ENCODE measurements around the gene UBE2C.
"Not testable (repeated sequence)": the region's sequence is repeated elsewhere in the genome, so short reads cannot be mapped to it uniquely, and the experiment has no call there.

Gene UBE2C

DNA sequence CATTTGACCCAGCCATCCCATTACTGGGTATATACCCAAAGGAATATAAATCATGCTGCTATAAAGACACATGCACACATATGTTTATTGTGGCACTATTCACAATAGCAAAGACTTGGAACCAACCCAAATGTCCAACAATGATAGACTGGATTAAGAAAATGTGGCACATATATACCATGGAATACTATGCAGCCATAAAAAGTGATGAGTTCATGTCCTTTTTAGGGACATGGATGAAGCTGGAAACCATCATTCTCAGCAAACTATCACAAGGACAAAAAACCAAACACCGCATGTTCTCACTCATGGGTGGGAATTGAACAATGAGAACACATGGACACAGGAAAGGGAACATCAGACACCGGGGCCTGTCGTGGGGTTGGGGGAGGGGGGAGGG, 14.5 kb upstream of the UBE2C start:
- not testable (repeated sequence) for DNase-seq (ENCODE audit: low read depth)

DNA sequence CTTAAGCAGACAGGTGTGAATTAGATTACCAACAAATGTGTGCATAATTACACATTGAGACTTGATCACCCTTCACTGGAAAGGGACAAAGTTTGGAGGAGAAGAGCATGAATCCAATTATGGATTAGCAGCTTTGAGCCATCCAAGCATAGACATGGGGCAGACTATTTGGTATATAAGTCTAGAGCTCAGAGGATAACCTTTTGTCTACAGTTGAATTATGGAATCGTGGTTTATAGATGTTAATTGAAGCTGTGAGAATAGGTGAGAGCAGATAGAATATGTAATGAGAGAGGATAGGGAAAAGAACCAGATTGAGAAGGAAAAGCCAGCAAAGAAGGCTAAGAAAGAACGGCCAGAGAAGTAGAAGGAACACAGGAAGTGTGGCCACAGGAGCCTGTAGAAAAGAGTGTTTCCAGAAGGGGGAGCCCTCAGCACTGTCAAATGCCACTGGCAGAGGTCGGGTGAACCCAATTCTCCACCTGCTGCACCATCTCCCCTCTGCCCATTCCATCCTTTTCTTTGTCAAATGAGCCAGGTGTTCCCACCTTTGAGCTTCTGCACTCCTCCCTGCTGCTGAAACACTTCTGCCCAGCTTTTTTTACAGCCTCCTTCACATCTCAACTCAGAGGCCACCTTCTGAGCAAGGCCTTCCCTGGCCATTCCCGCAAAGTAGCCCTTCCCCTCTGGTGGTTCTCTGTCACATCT, 13.4 kb upstream of the UBE2C start:
- DNase-seq (ENCODE audit: low read depth), result no peak

GRCh38 chr20:45801851-45802250, 10.6 kb upstream of the UBE2C start:
- no peak for DNase-seq (ENCODE audit: low read depth)

DNA sequence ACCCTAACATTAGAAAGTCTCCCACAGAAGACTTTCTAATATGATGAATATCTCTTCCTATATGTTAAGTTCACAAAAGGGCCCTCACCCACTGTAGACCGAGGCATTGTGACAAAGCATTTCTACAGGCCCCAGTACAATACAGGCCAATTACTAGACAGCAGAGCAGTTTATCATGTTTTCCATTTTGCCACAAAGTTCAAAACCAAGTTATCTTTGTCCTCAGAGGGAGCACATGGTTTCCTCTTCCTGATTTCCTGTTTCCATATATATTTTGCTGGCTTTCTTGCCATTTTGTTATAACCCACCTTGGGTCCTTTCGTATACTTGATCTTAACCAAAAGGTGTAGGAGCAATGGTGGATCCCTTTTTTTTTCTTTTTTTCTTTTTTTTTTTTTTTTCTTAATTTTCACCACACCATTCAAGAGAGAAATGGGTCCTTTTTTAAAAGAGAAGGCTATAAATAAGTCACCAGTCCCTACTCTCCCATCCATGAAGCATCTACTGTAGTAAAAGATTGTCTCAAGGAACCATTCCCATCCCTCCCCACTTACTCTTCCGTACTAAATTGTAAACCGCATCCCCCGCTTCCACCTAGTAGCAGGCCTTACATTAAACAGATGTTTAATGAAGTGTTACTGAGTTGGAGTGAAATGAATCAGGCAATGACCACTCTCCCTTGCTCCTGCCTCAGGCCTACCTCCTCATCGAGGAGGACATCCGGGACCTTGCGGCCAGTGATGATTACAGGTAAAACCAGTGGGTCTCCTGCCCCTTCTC, 2.1 kb upstream of the UBE2C start:
- DNase-seq (ENCODE audit: low read depth), result no peak

DNA sequence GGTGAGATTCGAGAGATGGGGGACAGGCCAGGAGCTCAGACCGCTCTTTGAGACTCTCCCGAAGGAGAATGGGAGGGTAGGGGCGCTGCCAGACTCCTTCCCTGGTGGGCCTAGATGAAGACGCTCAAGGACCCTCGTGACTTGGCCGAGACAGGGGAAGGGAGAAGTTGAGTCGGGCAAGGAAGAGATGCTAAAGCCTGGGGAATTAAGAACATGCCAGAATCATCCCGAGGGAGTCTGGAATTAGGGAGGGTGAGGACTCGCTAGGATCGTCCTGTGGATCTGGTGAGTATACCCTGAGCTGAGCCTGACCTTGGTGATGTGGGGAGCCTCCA, 529 bp downstream of the UBE2C start:
- DNase-seq (ENCODE audit: low read depth), result no peak

GRCh38 chr20:45813489-45813888, 1.0 kb downstream of the UBE2C start:
- no peak for DNase-seq (ENCODE audit: low read depth)

GRCh38 chr20:45814314-45814713, 1.9 kb downstream of the UBE2C start:
- no peak for DNase-seq (ENCODE audit: low read depth)

DNA sequence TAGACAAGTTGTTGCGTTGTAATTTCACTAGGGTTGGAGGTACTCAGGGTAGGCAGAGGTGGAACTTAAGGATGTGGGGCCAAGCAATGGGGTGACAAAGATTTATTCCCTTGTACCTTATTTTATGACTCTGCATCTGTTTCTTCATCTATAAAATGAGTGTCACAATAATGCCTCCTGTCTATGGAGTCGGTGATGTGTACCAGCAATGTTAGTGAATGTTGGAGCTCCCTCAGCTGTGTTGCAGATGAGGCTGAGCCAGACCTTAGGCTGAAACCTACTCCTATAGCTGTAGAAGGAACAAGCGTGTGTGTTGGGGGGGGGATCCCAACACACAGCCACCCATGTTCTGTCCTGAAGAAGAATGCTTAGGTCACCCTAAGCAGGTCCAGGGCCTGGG, 4.5 kb downstream of the UBE2C start:
- DNase-seq (ENCODE audit: low read depth), result no peak

DNA sequence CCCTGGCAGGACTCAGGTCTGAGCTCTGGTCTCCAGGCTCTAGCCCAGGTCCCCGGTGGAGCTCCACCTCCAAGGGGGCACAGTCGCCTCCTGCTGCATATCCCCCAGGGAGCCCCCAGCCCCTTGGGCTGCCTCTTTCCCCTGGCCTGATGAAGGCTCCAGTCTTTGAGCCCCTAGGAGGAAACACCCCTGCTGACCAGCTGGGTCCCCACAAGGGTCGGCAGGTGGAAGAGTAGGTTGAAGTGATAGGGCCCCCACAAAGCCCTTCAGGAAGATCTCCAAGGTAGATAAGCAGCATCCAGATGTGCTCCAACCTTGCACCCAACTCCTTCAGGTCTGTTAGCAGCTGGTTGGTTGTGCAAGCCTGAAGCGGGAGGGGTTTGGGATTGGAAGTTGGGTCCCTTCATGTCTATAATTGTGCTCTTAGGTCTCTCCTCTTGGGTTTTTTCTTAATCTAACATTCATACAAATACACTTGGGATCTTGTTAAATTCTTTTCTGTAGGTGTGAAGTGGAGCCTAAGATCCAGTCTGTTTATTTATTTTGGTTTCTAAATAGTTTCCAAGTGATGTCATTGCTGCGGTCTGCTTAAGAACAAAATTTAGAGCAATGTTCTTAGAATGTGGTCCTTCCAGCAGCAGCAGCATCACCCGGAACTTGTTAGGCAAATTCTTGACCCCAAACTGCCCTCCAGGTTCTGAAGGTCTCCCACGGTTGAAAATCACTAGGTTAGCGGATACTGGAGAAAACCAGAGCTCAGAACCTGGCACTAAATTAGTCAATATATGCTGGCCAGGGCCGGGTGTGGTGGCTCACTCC, 5.1 kb downstream of the UBE2C start:
- DNase-seq (ENCODE audit: low read depth), result no peak

DNA sequence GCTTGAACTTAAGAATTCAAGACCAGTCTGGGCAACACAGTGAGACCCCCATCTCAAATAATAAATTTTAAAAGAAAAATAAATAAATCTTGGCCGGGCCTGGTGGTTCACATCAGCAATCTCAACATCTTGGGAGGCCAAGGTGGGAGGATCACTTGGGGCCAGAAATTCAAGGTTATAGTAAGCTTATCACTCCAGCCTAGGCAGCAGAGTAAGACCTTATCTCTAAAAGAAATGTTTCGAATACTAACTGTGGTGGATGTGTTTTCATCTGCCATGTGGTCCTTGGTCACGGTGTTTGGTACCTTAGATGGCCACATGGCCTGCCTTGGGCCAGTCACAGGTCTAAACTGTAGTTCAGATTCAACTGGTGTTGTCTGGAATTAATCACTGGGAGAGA, 5.8 kb downstream of the UBE2C start:
- DNase-seq (ENCODE audit: low read depth), result no peak

DNA sequence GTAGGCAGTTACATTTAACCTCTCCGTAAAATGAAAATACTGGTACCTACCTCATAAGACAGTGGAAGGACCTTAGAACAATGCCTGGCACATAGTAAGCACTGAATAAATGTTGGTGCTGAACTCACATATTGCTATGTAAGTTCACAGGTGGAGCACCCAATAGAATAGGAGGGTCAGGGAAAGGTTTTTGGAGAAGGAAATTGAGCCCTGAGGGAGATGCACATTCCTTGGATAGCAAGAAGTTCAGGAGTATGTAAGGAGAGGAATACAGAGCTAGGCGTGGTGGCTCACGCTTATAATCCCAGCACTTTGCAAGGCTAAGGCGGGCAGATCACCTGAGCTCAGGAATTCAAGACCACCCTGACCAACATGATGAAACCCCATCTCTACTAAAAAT, 7.0 kb downstream of the UBE2C start:
- DNase-seq (ENCODE audit: low read depth), result no peak

- DNase-seq (ENCODE audit: low read depth), result no peak
Observed at GRCh38 chr20:45821947-45822346, 9.5 kb downstream of the UBE2C start.

GRCh38 chr20:45822857-45823256, 10.4 kb downstream of the UBE2C start:
- no peak for DNase-seq (ENCODE audit: low read depth)

GRCh38 chr20:45823949-45824835, 11.7 kb downstream of the UBE2C start:
- no peak for DNase-seq (ENCODE audit: low read depth)

GRCh38 chr20:45826381-45827019, 14.1 kb downstream of the UBE2C start:
- DNase-seq (ENCODE audit: low read depth), result no peak

GRCh38 chr20:45827030-45827652, 14.7 kb downstream of the UBE2C start, which contains the start of gene TNNC2:
Gene TNNC2, minus strand, starts transcription at chr20:45827312. Its CDS starts 64 bp downstream, at chr20:45827248.
- DNase-seq (ENCODE audit: low read depth), result no peak

DNA sequence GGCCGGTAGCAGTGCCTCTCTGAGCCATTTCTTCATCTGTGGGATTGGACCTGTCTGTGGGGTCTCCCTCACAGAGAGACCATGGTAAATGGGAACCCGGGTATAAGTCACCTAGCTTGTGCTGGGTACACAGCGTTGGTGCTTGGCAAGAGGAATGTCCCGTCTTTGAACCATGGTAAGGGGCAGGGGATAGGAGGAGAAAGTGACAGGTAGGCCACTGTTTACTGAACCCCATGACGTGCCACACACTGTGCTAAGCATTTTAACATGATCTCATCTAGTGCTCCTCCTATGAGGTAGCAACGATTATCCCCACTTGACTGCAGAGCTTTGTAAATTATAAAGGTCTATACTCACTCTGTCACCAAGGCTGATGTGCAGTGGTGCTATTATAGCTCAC, 15.3 kb downstream of the UBE2C start:
- no peak for DNase-seq (ENCODE audit: low read depth)

GRCh38 chr20:45828589-45828988, 16.1 kb downstream of the UBE2C start:
- DNase-seq (ENCODE audit: low read depth), result no peak

DNA sequence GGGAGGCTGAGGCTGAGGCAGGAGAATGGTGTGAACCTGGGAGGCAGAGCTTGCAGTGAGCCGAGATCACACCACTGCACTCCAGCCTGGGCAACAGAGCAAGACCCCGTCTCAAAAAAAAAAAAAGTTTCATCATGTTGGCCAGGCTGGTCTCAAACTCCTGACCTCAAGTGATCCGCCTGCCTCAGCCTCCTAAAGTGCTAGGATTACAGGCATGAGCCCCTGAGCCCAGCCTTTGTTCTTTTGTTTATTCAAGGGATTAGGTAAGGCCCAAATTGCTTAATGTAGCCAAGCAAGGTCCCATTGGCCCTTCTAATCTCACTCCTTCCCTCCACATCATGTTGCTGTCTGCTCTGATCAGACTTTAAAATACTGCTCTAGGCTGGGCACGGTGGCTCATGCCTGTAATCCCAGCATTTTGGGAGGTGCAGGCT, 17.2 kb downstream of the UBE2C start:
- not testable (repeated sequence) for DNase-seq (ENCODE audit: low read depth)

DNA sequence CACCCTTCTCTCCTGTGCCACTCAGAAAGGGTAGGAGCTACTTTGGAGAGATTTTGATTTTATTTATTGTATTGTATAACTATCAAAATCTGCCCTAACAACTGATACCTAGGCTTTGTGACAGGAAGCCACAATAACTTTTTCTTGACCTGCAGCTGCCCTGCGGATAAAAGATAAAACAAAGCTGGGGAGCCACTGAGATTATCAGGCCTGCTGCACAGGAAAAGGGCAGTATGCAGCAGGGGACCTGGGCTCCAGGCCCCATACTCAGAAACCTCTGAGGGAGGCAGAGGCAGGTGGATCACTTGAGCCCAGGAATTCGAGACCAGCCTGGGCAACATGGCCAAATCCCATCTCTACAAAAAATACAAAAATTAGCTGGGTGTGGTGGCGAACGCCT, 20.2 kb downstream of the UBE2C start:
- no peak for DNase-seq (ENCODE audit: low read depth)
